Activated T-cell treated with anti-CD3 and anti-CD28 coated beads for 1 hour (primary cell): ENCODE measurements around the gene SMIM17.

Experiments used
- DNase-seq: peaks from one replicate; pipeline ENCODE4 v3.0.0-alpha.2; 2020; ENCODE audit warnings: low read depth

The SMIM17 gene

GRCh38 chr19:56642711-56643459, at the start of gene SMIM17:
Gene SMIM17 (plus strand): TSS chr19:56643159. CDS start chr19:56645668, 2,509 bp downstream.
- no peak for DNase-seq

DNA sequence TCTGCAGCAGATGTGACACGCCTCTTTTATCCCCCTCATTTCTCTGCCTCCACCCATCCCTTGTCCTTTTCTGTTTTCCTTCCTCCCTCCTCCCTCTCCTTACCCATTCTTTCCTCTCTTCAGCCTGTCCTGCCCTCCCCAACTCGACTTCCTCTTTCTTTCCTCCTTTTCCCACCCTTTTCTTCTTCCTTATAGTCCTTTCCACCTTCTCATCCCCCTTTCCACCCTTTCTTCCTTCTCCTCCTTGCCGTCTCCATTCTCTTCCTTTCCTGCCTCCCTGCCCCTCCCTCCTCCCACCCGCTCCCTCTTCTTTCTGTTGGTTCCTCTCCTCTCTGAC, 48.5 kb upstream of the SMIM17 start:
- DNase-seq: no peak

DNA sequence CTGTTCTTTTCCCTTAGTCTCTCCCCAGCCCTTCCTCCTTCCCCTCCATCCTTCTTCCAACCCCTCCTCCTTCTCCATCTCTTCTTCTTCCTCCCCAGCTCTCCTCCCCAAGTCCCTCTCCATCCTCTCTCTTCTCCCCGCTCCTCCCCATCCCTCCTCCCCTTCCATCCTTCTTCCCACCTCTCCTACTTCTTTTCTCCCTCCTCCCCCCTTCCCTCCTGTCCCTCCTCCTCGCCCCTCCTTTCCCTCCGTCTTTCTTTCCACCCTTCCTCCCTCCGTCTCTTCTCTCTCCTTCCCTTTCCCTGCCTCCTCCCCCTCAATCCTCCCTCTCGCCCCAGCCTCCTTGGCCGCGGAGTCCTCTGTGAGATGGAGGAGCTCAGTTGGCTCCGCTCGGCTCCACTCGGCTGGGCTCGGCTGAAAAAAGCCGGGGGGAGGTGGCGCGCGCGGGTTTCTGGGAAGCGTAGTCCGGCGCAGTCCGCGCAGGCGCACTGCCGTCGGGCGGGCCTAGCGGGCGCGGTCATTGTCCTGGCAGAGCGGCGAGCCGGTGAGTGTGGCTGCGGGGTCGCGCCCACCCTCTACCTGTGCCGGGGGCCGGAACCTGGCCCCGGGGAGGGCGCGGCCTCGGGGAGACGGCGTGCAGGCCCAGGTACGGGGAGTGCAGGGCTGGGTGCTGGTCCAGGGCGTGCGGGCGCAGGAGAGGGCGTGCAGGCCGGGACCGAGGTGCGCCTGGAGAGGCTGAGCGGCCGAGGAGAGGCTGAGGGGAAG, 48.0 kb upstream of the SMIM17 start, which contains the start of gene ZNF71:
Gene ZNF71 (plus strand): TSS at position 520 of the 765 bp plus-strand sequence. CDS start 6,257 bp downstream, outside the sequence.
- DNase-seq: peak; percentile 76

DNA sequence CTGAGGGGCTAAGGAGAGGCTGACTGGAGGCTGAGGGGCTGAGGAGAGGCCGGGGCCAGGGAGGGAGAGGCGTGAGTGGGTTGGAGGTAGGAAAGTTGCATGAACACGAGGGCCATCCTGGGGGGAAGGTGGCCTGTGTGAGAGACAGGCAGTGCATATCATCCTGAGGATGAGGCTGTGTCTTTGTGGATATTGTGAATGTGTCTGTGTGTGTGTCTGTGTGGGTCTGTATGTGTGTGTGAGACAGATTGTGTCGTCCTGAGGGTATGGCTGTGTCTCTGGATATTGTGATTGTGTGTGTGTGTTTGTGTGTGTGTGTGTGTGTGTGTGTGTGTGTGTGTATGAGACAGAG, 47.4 kb upstream of the SMIM17 start:
- no peak for DNase-seq

GRCh38 chr19:56596676-56597075, 46.3 kb upstream of the SMIM17 start:
- DNase-seq: no peak

DNA sequence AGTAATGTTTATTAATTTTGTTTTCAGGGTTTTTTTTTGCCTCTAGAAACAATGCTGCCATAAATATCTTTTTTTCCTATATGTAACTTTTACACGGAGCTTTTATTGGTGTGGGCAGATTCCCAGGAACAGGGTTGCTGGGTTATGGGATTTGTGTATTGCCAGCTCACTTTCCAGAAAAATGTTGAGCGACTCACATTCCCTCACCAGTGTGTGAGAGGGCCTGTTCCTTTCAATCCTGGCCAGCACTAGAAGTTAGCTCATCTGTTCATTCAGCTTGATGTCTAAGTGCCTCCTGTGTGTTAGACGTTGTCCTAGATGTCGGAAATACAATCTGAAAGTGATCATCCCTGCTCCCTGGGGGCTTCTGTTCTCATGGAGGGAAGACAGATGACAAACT, 45.3 kb upstream of the SMIM17 start:
- DNase-seq: no peak

DNA sequence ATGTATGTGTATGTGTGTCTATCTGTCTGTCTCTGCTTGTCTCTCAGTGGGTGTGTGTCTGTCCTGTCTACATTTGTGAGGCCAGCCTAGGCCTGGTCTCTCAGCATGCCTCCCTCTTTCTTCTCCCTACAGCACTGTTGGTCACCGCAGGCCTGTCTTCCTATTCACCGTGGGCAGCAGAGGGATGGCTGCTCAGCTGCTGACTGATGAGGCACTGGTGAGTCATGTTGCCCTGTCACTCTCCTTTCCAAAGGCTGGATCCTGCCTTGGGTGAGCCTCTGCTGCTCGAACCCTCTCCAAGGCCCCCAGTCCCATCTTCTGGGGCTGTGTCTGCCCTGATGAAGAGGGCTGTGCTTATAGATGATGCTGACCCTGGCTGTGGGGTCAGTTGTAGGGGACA, 41.6 kb upstream of the SMIM17 start:
- DNase-seq: no peak

GRCh38 chr19:56603829-56604228, 39.1 kb upstream of the SMIM17 start:
- no peak for DNase-seq

DNA sequence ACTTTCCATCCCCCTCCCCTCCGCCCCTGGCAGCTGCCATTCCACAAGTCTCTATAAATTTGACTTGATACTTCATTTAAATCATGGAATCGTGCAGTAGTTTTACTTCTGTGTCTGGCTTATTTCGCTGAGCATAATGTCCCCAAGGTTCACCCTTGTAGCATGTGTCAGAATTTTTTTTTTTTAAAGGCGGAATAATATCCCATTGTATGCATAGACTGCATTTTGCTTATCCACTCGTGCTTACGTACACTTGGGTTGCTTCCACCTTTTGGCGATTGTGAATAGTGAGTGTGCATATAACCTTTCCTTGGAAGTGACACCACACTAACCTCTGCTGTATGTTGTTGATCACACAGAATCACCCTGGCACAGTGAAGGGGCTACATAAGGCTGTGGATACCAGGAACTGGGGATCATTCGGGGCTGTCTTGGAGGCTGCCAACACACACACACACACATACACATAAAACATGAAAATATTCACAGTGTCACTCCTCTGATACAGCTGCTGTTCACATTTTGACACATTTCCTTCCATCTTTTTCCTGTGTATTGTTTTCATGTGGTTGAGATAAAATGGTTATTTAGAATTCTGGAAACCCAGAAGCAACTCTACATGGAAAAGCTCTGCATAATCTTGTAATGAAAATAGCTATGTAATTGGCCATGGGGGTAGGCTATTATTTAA, 34.5 kb upstream of the SMIM17 start:
- DNase-seq: no peak

DNA sequence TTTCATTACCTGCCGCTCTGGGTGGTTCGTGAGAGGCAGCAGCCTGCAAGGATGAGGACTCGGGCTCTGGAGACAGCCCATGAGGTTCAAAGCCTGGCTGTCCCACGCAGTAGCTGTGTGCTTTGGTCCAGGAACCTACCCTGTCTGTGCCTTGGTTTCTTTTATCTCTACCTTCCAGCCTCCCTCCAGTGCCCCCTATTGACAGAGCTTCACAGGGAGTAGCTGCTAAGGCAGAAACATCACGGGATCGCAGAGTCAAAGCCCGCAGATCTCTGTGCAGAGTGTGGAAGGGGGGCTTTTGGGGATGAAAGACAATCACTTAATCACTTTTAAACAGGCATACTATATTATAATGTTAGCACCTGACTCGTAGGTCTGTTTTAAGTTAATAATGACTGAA, 31.7 kb upstream of the SMIM17 start:
- DNase-seq: no peak

DNA sequence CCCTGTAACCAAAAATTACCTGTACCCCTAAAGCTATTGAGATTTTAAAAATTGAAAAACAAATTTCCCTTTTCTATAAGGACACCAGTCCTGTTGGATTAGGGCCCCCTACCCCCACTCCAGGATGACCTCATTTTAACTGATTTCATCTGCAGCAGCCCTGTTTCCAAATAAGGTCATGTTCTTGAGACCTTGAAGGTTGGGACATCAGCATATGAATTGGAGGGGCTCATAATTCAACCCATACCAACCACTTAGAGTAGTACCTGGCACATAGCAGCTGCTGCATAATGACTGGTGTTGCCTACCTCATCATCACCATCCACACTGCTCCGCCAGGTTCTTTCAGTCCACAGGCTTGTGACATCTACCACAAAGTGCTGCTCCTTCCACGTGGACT, 30.2 kb upstream of the SMIM17 start:
- no peak for DNase-seq

DNA sequence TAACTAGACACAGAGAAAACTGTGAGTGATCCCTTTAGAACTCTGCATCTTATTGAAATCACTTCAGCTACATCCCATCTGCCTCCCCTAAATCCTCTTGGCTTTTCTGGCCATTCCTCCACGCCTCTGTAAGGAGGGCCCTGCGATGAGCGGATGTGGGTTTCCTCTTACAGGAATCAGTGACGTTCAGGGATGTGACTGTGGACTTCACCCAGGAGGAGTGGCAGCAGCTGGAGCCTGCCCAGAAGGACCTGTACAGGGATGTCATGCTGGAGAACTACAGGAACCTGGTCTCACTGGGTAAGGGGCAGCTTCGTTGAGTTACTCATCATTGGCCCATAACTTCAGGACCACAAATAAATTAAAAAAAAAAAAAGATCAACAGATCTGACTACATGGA, 29.3 kb upstream of the SMIM17 start:
- no peak for DNase-seq

DNA sequence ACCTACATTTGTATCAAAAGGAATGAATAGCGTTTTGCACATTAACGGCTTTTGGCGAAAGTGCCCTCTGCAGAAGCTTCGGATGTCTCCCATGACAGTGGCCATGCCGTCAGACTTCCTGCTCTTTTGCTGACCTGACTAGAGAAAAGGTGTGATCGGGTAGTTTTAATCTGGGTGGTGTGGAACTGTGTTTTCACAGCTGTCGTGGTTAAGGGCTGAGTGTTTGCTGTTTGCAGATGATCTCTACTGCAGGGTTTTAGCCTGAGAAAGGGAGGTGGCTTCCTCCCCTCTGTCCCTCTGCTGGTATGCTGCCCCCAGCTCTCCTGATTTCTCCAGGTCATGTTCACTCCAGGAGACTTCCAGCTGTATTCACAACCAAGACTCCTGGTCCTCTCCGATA, 25.4 kb upstream of the SMIM17 start:
- DNase-seq: no peak

DNA sequence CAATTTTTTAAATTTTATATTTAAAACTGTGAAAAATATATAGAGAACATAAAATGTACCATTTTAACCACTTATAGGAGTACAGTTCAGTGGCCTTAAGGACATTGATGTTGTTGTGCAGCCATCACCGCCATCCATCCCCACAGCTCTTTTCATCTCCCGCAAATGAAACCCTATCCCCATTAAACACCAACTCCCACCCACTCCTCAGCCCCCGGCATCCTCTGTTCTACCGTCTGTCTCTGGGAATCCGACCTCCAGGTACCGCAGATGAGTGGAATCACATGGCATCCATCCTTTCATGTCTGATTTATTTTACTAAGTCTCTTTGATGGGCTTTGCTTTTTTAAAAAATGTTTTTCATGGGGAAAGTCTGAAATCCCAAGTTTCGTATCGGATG, 23.8 kb upstream of the SMIM17 start:
- no peak for DNase-seq

GRCh38 chr19:56622374-56622773, 20.6 kb upstream of the SMIM17 start:
- no peak for DNase-seq

GRCh38 chr19:56623006-56623405, 20.0 kb upstream of the SMIM17 start:
- no peak for DNase-seq

DNA sequence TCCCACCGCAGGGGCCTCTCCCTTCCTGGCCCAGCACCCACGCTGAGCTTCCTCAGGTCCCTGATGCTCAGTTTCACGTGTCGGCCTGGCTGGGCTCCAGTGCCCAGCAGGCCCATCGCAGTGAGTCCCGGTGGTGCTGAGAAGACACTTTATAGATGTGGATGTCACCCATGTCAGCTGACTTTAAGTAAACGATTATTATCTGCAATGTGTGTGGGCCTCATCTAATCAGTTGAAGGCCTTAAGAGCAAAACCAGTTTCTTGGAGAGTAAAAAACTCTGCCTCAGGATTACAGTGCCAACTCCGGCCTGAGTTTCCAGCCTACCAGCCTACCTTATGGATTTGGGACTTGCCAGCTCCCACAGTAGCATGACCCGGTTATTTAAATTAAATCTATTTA, 17.3 kb upstream of the SMIM17 start:
- no peak for DNase-seq

DNA sequence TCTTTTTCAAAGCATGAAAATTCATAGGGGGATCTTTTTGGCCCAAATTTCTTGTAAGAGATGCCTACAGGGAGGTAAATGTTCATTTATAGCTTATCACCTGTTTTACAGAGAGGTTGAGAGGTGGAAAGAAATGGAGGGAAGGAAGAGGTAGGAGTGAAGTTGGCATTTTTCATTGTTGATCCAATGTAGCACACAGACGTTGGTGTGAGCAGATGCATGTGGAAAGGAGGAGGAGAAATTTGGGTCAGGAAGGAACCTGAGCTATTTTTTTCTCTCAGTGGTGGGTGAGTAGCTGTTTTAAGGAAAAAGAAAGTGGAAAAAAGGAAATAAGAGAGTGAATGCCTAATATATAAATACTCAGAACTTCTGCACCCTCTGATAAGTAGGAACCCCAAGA, 9.9 kb upstream of the SMIM17 start:
- DNase-seq: no peak

DNA sequence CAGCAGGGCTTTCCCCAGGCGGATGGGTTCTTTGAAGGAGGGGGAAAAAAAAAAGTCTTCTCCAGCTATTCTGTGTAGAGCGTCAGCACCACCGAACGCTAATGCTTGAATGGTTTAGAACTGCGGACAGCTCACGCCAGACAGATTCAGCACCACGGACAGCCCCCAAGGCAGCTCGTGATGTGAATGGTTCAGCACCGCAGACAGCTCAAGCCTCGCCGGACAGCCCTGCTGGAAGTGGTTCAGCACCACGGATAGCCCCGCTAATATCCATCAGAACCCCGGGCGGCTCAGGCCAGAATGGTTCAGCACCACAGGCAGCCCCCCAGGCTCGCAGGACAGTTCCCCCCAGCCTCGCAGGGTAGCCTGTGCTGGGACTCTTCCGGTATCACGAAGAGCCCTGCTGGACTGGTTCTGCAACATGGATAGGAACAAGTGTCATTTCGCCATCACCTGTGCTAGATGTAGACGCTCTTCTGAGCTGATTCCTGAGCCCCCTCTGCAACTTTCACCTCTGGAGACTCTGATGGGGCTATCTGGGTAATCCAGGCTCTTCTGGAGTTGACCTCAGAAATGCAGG, 4.9 kb upstream of the SMIM17 start:
- no peak for DNase-seq

GRCh38 chr19:56639217-56639616, 3.7 kb upstream of the SMIM17 start:
- no peak for DNase-seq

DNA sequence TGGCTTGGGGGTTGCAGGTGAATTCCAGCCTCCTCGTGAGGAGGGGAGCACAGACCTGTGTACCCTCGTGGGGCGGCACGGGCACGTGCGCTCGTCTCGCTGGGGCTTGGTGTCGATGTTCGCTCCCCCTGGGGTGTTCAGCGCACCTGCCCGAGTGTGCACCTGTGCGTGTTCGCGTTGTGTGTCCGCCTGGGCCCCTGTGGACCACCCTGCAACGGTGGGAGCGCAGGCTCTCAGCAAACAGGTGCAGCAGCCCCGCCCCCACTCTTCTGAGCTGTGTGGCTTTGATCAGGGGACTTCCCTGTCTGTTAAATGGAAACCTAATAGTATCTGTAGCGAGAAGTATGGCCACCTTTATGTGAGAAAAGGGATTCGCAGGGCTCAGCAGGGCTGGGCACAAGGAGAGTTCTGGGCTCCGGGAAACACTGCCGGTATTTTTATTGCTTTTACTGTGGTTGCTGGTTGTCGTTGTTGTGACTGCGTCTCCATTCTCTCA, 549 bp downstream of the SMIM17 start:
- DNase-seq: no peak

- DNase-seq: no peak
Measured at GRCh38 chr19:56654151-56654550, 11.2 kb downstream of the SMIM17 start.
